ENCODE data around the gene HES6. TPM values are rescaled to one million over a fixed set of nuclear protein-coding genes. Genes with fewer than 3 reads are reported as not detected.

Gene HES6
- total RNA-seq, 4 donors from 2014 or later: 26.6 to 128 (median 51.1) TPM

GRCh38 chr2:238202326-238203093 lies 37.3 kb downstream of the HES6 start:
- no peak for TF ChIP-seq POLR2A (IDR thresholded peaks at IDR 0.05)
- no peak for TF ChIP-seq CTCF (IDR thresholded peaks at IDR 0.05)
- peaks cover 0 to 26% (median 5%) of the 10 kb centered on the region in 4 donors for H3K4me1 ChIP-seq
- H3K27ac ChIP-seq: peak overlapping the region; percentile 88 to 98 (median 94)
- H3K4me3 ChIP-seq: peak overlapping the region; percentile 68 to 99 (median 83)
- peak in 1 of 3 donors; percentile 22 for DNase-seq
- no peaks in the 10 kb centered on the region for H3K27me3 ChIP-seq
- no peaks in the 10 kb centered on the region for H3K36me3 ChIP-seq
- no peaks in the 10 kb centered on the region for H3K9me3 ChIP-seq

GRCh38 chr2:238190445-238190844 lies 49.4 kb downstream of the HES6 start:
- H3K27ac ChIP-seq: no peak overlapping the region
- no peaks in the 10 kb centered on the region for H3K9me3 ChIP-seq
- no peak overlapping the region for H3K4me3 ChIP-seq
- no peaks in the 10 kb centered on the region for H3K27me3 ChIP-seq
- peaks cover 0 to 95% (median 0%) of the 10 kb centered on the region in 3 donors for H3K36me3 ChIP-seq
- no peak for TF ChIP-seq POLR2A (IDR thresholded peaks at IDR 0.05)
- no peak for TF ChIP-seq CTCF (IDR thresholded peaks at IDR 0.05)
- H3K4me1 ChIP-seq: no peaks in the 10 kb centered on the region
- no peak for DNase-seq

Other genes with a start within 250 kb of the HES6 start
- gene SCLY, start 179.0 kb downstream of the HES6 start, total RNA-seq: 10 to 100 TPM; 13.2 to 45.2 (median 24.2) TPM
- 1 to 10 TPM in 1 of 4 donors, under 1 TPM in 1, not detected in 2; 0.27 to 2.5 TPM for gene ESPNL, start 139.7 kb downstream of the HES6 start, total RNA-seq
- gene KLHL30, start 101.4 kb downstream of the HES6 start, total RNA-seq: under 1 TPM in 2 of 4 donors, not detected in 2; 0.27 to 0.28 TPM
- gene ERFE, start 81.1 kb downstream of the HES6 start, total RNA-seq: under 1 TPM in 3 of 4 donors, not detected in 1; 0.40 to 0.57 (median 0.53) TPM
- gene ILKAP, start 36.3 kb downstream of the HES6 start, total RNA-seq: 10 to 100 TPM; 35.7 to 52.4 (median 43.8) TPM
- gene PER2, start 48.6 kb upstream of the HES6 start, total RNA-seq: 10 to 100 TPM; 15.6 to 65.2 (median 38.2) TPM
- gene TRAF3IP1, start 80.5 kb upstream of the HES6 start, total RNA-seq: 10 to 100 TPM; 11.0 to 27.2 (median 13.4) TPM
- 10 to 100 TPM; 17.5 to 62.7 (median 24.9) TPM for gene ASB1, start 186.9 kb upstream of the HES6 start, total RNA-seq

Measured in Peyer's patch (tissue), 4 donors.